Activated B cell treated with CpG ODN at 0.5 μM for 24 hours (primary cell): ENCODE results near the gene CTSS. TPM values are rescaled to one million over a fixed set of nuclear protein-coding genes. Genes with fewer than 3 reads are reported as not detected.

Experiments
- ATAC-seq: fragments of 200-7000 bp; cut with Tn5 transposase; one replicate; pipeline ENCODE4 v1.10.0; 2021; ENCODE audit warnings: low read depth, mild to moderate bottlenecking, moderate library complexity
- CTCF ChIA-PET: fragments of 350-600 bp; sonication (Branson Sonifier 250); formaldehyde crosslinking; loops from one replicate; lab custom pipeline; 2021; ENCODE audit warnings: antibody characterized with exemption; lab: Charles Lee
- POLR2A ChIA-PET: fragments of 350-600 bp; sonication (Branson Sonifier 250); formaldehyde crosslinking; loops from one replicate; lab custom pipeline; 2021; ENCODE audit warnings: antibody characterized with exemption; lab: Charles Lee
- DNase-seq: peaks from one replicate; pipeline ENCODE4 v3.0.0; 2022
- H3K27ac Mint-ChIP-seq: one replicate; pipeline ENCODE4 v1.8.0; 2020; ENCODE audit warnings: mixed read lengths
- H3K27me3 Mint-ChIP-seq: one replicate; pipeline ENCODE4 v1.8.0; 2021; ENCODE audit warnings: mixed read lengths
- H3K36me3 Mint-ChIP-seq: one replicate; pipeline ENCODE4 v1.8.0; 2021; ENCODE audit warnings: low read depth, mixed read lengths
- H3K4me1 Mint-ChIP-seq: one replicate; pipeline ENCODE4 v1.8.0; 2021; ENCODE audit warnings: mixed read lengths
- H3K4me3 Mint-ChIP-seq: one replicate; pipeline ENCODE4 v1.8.0; 2020; ENCODE audit warnings: mild to moderate bottlenecking, mixed read lengths
- H3K9me3 Mint-ChIP-seq: one replicate; pipeline ENCODE4 v1.8.0; 2020; ENCODE audit warnings: mixed read lengths
- CTCF ChIP-seq: fragments of 200-600 bp; IDR thresholded peaks from one replicate; pipeline ENCODE4 v1.8.0; 2022; ENCODE audit warnings: antibody characterized with exemption, mild to moderate bottlenecking
- intact Hi-C: fragments of 100-400 bp; cut with micrococcal nuclease; formaldehyde crosslinking; loops from one replicate; pipeline ENCODE4 v1.15.1; 2024
- total RNA-seq: library from RNA; stranded (reverse); gene quantifications from 2 replicates; pipeline ENCODE4 v1.2.3, GENCODE V29; 2022

Gene CTSS
- total RNA-seq, 1 donor from 2014 or later, result 162 TPM

DNA sequence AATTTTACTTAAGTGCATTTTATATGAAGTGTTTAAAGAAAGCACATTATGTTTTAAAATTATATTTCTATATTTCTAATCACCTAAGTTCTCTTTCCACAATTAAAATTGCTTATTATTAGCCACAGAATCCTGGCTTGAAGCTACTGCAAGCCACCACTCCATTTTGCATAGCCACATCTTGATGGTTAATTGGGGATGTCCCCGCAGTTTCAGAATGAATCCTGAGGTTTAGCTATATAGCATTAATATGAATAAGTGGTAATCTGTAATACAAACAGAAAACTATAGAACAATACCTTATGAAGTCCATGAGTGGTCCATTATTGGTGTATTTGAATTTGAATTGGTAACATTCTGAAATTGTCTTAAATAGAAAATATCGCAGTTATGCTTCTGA lies 57.0 kb downstream of the CTSS start:
- H3K36me3 Mint-ChIP-seq, result no peaks in the 10 kb centered on the region
- no peaks in the 10 kb centered on the region for H3K9me3 Mint-ChIP-seq
- CTCF ChIA-PET, result no interaction called here
- H3K4me1 Mint-ChIP-seq, result peaks cover 5% of the 10 kb centered on the region
- ATAC-seq (peak; percentile 67), DNase-seq (no peak)
- no peaks in the 10 kb centered on the region for H3K27me3 Mint-ChIP-seq
- POLR2A ChIA-PET, result interaction anchor here (0.8 to 1.1 kb wide), 2 partner anchors 11 to 147 kb away, joined by 3 read pairs; partner anchors contain the start of gene GOLPH3L
- H3K4me3 Mint-ChIP-seq, result no peak overlapping the region
- TF ChIP-seq CTCF, result no peak
- intact Hi-C loops, result no loop called here
- no peak overlapping the region for H3K27ac Mint-ChIP-seq

DNA sequence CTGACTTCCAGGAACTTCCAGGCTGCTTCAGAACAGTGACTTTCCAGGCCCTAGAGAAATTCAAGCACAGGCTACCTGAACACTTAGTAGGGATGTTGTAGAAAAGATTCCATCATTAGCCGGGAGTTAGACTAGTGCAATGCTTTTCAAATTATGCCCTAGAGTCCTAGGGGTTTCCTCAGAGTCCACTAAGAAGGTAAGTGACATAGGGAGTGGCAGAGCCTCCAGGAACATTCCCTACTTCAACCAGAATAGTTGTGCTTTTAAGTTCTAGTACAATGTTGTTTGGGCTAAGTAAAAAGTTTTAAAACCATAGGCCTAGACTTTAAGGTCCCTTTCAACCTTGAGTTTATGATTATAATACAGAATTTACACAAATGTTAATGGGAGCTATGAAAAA lies 59.5 kb downstream of the CTSS start:
- DNase-seq, result no peak
- Mint-ChIP-seq H3K9me3 (no peaks in the 10 kb centered on the region), H3K4me3 (no peak overlapping the region), H3K27ac (no peak overlapping the region), H3K4me1 (peaks cover 5% of the 10 kb centered on the region), H3K27me3 (no peaks in the 10 kb centered on the region), H3K36me3 (no peaks in the 10 kb centered on the region)
- ChIA-PET POLR2A (no interaction called here), CTCF (no interaction called here)
- intact Hi-C loops, result loop anchor here (2.0 kb wide), 1 partner anchor 19 kb away; no protein-coding TSS in a partner anchor
- TF ChIP-seq CTCF, result no peak
- ATAC-seq, result no peak

GRCh38 chr1:150703427-150703826 lies 62.2 kb downstream of the CTSS start:
- no peak for ATAC-seq
- POLR2A ChIA-PET, result no interaction called here

DNA sequence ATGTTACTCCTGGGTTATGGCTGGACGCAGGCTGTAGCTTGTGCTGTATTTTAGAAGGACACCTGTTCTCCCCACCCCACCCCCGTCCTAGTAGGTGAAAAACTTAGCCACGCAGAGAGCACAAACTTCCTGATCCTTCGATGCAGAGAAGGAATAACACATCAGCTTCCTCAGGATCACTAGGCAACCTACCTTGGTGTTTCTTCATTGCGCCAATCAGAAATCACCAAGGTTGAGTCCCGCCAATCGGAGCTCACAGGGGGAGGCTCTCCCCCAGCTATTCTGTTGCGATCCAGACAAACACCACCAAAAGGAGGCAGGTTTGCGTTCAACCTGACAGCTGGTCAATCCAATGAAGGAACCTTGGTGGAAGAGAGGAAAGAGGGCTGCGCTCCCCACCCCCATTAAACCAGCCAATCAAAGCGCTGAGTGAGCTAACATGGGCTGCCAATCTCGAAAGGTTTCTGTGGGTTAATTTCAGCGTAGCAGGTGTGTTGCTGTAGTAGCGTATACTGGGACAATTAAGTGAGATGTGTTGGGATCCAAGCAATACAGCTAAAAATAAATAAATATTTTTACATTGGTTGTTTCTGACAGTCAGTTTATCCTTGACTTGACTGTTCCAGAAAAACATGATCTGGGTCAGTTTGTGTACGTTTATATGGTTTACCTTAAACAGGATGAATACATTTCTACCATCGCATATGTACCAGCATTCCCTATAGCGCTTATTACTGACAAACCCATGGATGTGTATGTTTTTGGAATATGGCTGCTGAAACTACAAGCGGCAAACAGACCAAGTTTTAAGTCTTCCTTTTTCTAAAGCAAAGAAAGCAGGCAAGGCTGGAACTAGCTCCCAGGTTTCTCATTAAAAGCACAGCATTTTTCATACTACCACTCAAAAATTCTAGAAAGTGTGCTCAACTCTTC lies 68.3 kb downstream of the CTSS start, which contains the start of gene GOLPH3L:
TSS of gene GOLPH3L (minus strand) at position 160 of the 933 bp plus-strand sequence. CDS start 2,316 bp downstream, outside the sequence.
- Mint-ChIP-seq H3K27me3 (no peaks in the 10 kb centered on the region), H3K27ac (peak within 1 kb of the TSS; percentile 96), H3K4me1 (peaks cover 23% of the 10 kb centered on the region), H3K36me3 (peaks cover 24% of the 10 kb centered on the region), H3K4me3 (peak within 1 kb of the TSS; percentile 99), H3K9me3 (no peaks in the 10 kb centered on the region)
- intact Hi-C loops, result loop anchor here (1.0 to 5.0 kb wide), 3 partner anchors 68 to 180 kb away; partner anchors contain the start of genes ARNT and ENSA
- ChIA-PET POLR2A (interaction anchor here (0.6 to 2.0 kb wide), 13 partner anchors 12 to 584 kb away, joined by 3 to 21 read pairs (median 4); partner anchors contain the start of genes CTSS, ENSA, MCL1 and TARS2), CTCF (interaction anchor here (0.7 to 1.8 kb wide), 6 partner anchors 77 to 282 kb away, joined by 3 to 7 read pairs (median 4); no protein-coding TSS in a partner anchor)
- ATAC-seq, result peak; percentile 99
- TF ChIP-seq CTCF, result no peak
- peak; percentile 63 for DNase-seq

More at GRCh38 chr1:150703427-150703826, 62.2 kb downstream of the CTSS start:
- Mint-ChIP-seq H3K9me3 (no peaks in the 10 kb centered on the region), H3K4me3 (no peak overlapping the region), H3K27me3 (no peaks in the 10 kb centered on the region), H3K4me1 (no peaks in the 10 kb centered on the region), H3K36me3 (no peaks in the 10 kb centered on the region), H3K27ac (no peak overlapping the region)
- CTCF ChIA-PET, result no interaction called here
- no peak for TF ChIP-seq CTCF
- intact Hi-C loops, result no loop called here
- no peak for DNase-seq

GRCh38 chr1:150696590-150696989 lies 69.0 kb downstream of the CTSS start:
- POLR2A ChIA-PET, result interaction anchor here (1.0 to 2.0 kb wide), 9 partner anchors 12 to 584 kb away, joined by 3 to 21 read pairs (median 5); partner anchors contain the start of genes CTSS, ENSA, MCL1 and TARS2
- Mint-ChIP-seq H3K27ac (peak overlapping the region; percentile 96), H3K4me3 (peak overlapping the region; percentile 99), H3K9me3 (no peaks in the 10 kb centered on the region), H3K36me3 (peaks cover 26% of the 10 kb centered on the region), H3K4me1 (peaks cover 23% of the 10 kb centered on the region), H3K27me3 (no peaks in the 10 kb centered on the region)
- no peak for ATAC-seq
- no peak for TF ChIP-seq CTCF
- DNase-seq, result no peak
- intact Hi-C loops, result loop anchor here (2.0 to 5.0 kb wide), 2 partner anchors 68 to 181 kb away; partner anchors contain the start of genes ARNT and ENSA
- CTCF ChIA-PET, result interaction anchor here (1.0 to 1.8 kb wide), 5 partner anchors 76 to 283 kb away, joined by 3 to 7 read pairs (median 4); no protein-coding TSS in a partner anchor
